Esophagus muscularis mucosa (tissue), 4 donors: ENCODE data around the gene NFE2.

Experiments used
- CTCF ChIP-seq, 3 experiments: fragments of 200-600 bp in 2 of 3; fragments of 450-650 bp in 1 of 3; sonication (generic) in 2 of 3; IDR thresholded peaks; one replicate each; pipeline ENCODE4 v1.5.1; 2017 to 2019; ENCODE audit warnings: antibody characterized with exemption in 3 of 3, mild to moderate bottlenecking in 2 of 3, moderate library complexity in 1 of 3
- EP300 ChIP-seq: sonication (generic); formaldehyde crosslinking; IDR thresholded peaks from one replicate; pipeline ENCODE4 v1.6.1; 2017; ENCODE audit warnings: antibody characterized with exemption
- POLR2A ChIP-seq: fragments of 450-650 bp; IDR thresholded peaks from one replicate; pipeline ENCODE4 v1.6.1; 2017; ENCODE audit warnings: antibody characterized with exemption, moderate library complexity, mild to moderate bottlenecking, low read depth
- POLR2AphosphoS5 ChIP-seq, 2 donors: sonication (generic); formaldehyde crosslinking; IDR thresholded peaks; one replicate each; pipeline ENCODE4 v1.6.1; 2017; ENCODE audit warnings: antibody characterized with exemption in 2 of 2

GRCh38 chr12:54304187-54304810 lies 3.5 kb upstream of the NFE2 start:
- no peak for TF ChIP-seq CTCF (IDR thresholded peaks at IDR 0.05)
- no peak for TF ChIP-seq POLR2A
- no peak for TF ChIP-seq EP300
- TF ChIP-seq POLR2AphosphoS5 (IDR thresholded peaks at IDR 0.05) = no peak
